Neural cell (in vitro differentiated cells): Measurements from ENCODE around the gene ISOC2. TPM values are rescaled to one million over a fixed set of nuclear protein-coding genes. Genes with fewer than 3 reads are reported as not detected.

Experiments used
- H2AFZ ChIP-seq: fragments of 200-600, 300-800 bp; sonication (generic), shearing (Covaris generic); 2 replicates; pipeline ENCODE4 v1.6.0; 2014; ENCODE audit warnings: low read depth, mild to moderate bottlenecking, antibody characterized with exemption, low read length, moderate library complexity
- H3F3A ChIP-seq: fragments of 200-600 bp; shearing (Covaris generic); 2 replicates; pipeline ENCODE4 v1.6.1; 2016; ENCODE audit warnings: mild to moderate bottlenecking, moderate library complexity, mixed read lengths, antibody characterized with exemption, low read length; ENCODE audit not compliant: insufficient read depth, poor library complexity, severe bottlenecking
- H3K27ac ChIP-seq: fragments of 200-600, 300-800 bp; sonication (generic), shearing (Covaris generic); 2 replicates; pipeline ENCODE4 v1.5.1; 2014; ENCODE audit warnings: mild to moderate bottlenecking, low read length, moderate library complexity
- H3K27me3 ChIP-seq: fragments of 300-800, 200-600 bp; sonication (generic), shearing (Covaris generic); 2 replicates; pipeline ENCODE4 v1.6.0; 2014; ENCODE audit warnings: mild to moderate bottlenecking, low read depth, low read length, moderate library complexity; ENCODE audit not compliant: insufficient read depth
- H3K36me3 ChIP-seq: fragments of 300-800, 200-600 bp; sonication (generic), shearing (Covaris generic); 2 replicates; pipeline ENCODE4 v1.5.1; 2014; ENCODE audit warnings: mild to moderate bottlenecking, antibody characterized with exemption, low read length, moderate library complexity; ENCODE audit not compliant: insufficient read depth
- H3K4me2 ChIP-seq: fragments of 300-800, 200-600 bp; sonication (generic), shearing (Covaris generic); 2 replicates; pipeline ENCODE4 v1.6.0; 2014; ENCODE audit warnings: mild to moderate bottlenecking, low read length
- H3K4me3 ChIP-seq: fragments of 300-800, 200-600 bp; sonication (generic), shearing (Covaris generic); 2 replicates; pipeline ENCODE4 v1.5.1; 2014; ENCODE audit warnings: mild to moderate bottlenecking, low read length, moderate library complexity
- H3K79me2 ChIP-seq: fragments of 200-600 bp; shearing (Covaris generic); replicated peaks from 2 replicates; pipeline ENCODE4 v1.6.0; 2014; ENCODE audit warnings: mild to moderate bottlenecking, low read length, moderate library complexity; ENCODE audit not compliant: insufficient read depth
- H3K9ac ChIP-seq: fragments of 300-800, 200-600 bp; sonication (generic), shearing (Covaris generic); 2 replicates; pipeline ENCODE4 v1.6.1; 2016; ENCODE audit warnings: mild to moderate bottlenecking, low read length, mixed read lengths
- H3K9me2 ChIP-seq: fragments of 200-600 bp; shearing (Covaris generic); 2 replicates; pipeline ENCODE4 v1.6.1; 2016; ENCODE audit warnings: mild to moderate bottlenecking, low read length, mixed read lengths; ENCODE audit not compliant: insufficient read depth
- H3K9me3 ChIP-seq: fragments of 200-600, 300-800 bp; sonication (generic), shearing (Covaris generic); 2 replicates; pipeline ENCODE4 v1.6.1; 2016; ENCODE audit warnings: mild to moderate bottlenecking, mixed run types, low read length, moderate library complexity, mixed read lengths
- H4K20me1 ChIP-seq: fragments of 200-600 bp; shearing (Covaris generic); 2 replicates; pipeline ENCODE4 v1.6.1; 2016; ENCODE audit warnings: mild to moderate bottlenecking, mixed run types; ENCODE audit not compliant: insufficient read depth
- CTCF ChIP-seq: fragments of 450-650 bp; IDR thresholded peaks from 2 replicates; pipeline ENCODE4 v1.5.1; 2014; ENCODE audit warnings: antibody characterized with exemption, mild to moderate bottlenecking, moderate library complexity; ENCODE audit not compliant: poor library complexity, severe bottlenecking
- EP300 ChIP-seq: fragments of 450-650 bp; conservative IDR thresholded peaks from 2 replicates; pipeline ENCODE4 v1.6.1; 2014; ENCODE audit warnings: antibody characterized with exemption, mild to moderate bottlenecking, moderate library complexity; ENCODE audit not compliant: poor library complexity, severe bottlenecking
- EZH2 ChIP-seq: fragments of 200-600, 300-800 bp; shearing (Covaris generic), sonication (generic); IDR thresholded peaks from 2 replicates; pipeline ENCODE4 v1.6.1; 2014; ENCODE audit warnings: antibody characterized with exemption, low read length, borderline replicate concordance, mild to moderate bottlenecking; ENCODE audit not compliant: insufficient read depth, poor library complexity, severe bottlenecking
- MXI1 ChIP-seq: fragments of 450-650 bp; conservative IDR thresholded peaks from 2 replicates; pipeline ENCODE4 v1.6.1; 2014; ENCODE audit warnings: antibody characterized with exemption, mild to moderate bottlenecking; ENCODE audit not compliant: poor library complexity, severe bottlenecking
- POLR2AphosphoS5 ChIP-seq: IDR thresholded peaks from 2 replicates; pipeline ENCODE4 v1.6.1; 2012
- RAD21 ChIP-seq: fragments of 450-650 bp; conservative IDR thresholded peaks from 2 replicates; pipeline ENCODE4 v1.6.1; 2014; ENCODE audit warnings: antibody characterized with exemption, mild to moderate bottlenecking, moderate library complexity
- REST ChIP-seq: IDR thresholded peaks from 2 replicates; pipeline ENCODE4 v1.6.1; 2012; ENCODE audit warnings: borderline replicate concordance
- SMC3 ChIP-seq: fragments of 450-650 bp; conservative IDR thresholded peaks from 2 replicates; pipeline ENCODE4 v1.6.1; 2014; ENCODE audit warnings: antibody characterized with exemption, mild to moderate bottlenecking, moderate library complexity; ENCODE audit not compliant: poor library complexity
- TAF1 ChIP-seq: IDR thresholded peaks from 2 replicates; pipeline ENCODE4 v1.6.1; 2012; ENCODE audit warnings: low read depth
- polyA plus RNA-seq: library from polyadenylated mRNA; depleted of rRNA; stranded (reverse); fragments of >200 nt; gene quantifications from 2 replicates; pipeline ENCODE4 v1.2.3, GENCODE V29; 2014

The ISOC2 gene
- polyA plus RNA-seq, 1 donor from 2014 or later, result 48.1 TPM

- no peaks in the 10 kb centered on the region for H3K9me2 ChIP-seq
- H4K20me1 ChIP-seq, result no peaks in the 10 kb centered on the region
- no peak overlapping the region for H3K4me3 ChIP-seq
- no peaks in the 10 kb centered on the region for H3F3A ChIP-seq
- no peak overlapping the region for H3K27ac ChIP-seq
- H3K36me3 ChIP-seq, result no peaks in the 10 kb centered on the region
- no peak overlapping the region for H3K4me2 ChIP-seq
- no peaks in the 10 kb centered on the region for H3K27me3 ChIP-seq
- TF ChIP-seq EZH2, result no peak
- no peak for TF ChIP-seq CTCF
- no peak for TF ChIP-seq RAD21
- TF ChIP-seq REST, result no peak
- TF ChIP-seq EP300, result no peak
- TF ChIP-seq MXI1, result no peak
- TF ChIP-seq SMC3, result no peak
- no peak for TF ChIP-seq TAF1
- no peak for TF ChIP-seq POLR2AphosphoS5
- H3K9me3 ChIP-seq, result no peaks in the 10 kb centered on the region
- peaks cover 5% of the 10 kb centered on the region for H3K79me2 ChIP-seq
- H3K9ac ChIP-seq, result no peak overlapping the region
- no peak overlapping the region for H2AFZ ChIP-seq
Observed at GRCh38 chr19:55490478-55491432, 29.3 kb upstream of the ISOC2 start.

GRCh38 chr19:55489711-55490477, 28.5 kb upstream of the ISOC2 start:
- Histone ChIP-seq H3K27ac (no peak overlapping the region), H3K4me2 (no peak overlapping the region), H3K9ac (no peak overlapping the region), H3K9me3 (no peaks in the 10 kb centered on the region), H3K9me2 (no peaks in the 10 kb centered on the region), H3F3A (no peaks in the 10 kb centered on the region), H2AFZ (no peak overlapping the region), H4K20me1 (no peaks in the 10 kb centered on the region), H3K79me2 (peaks cover 12% of the 10 kb centered on the region), H3K36me3 (no peaks in the 10 kb centered on the region), H3K27me3 (no peaks in the 10 kb centered on the region), H3K4me3 (no peak overlapping the region)
- no peak for TF ChIP-seq SMC3
- no peak for TF ChIP-seq MXI1
- TF ChIP-seq EP300, result no peak
